Activated CD4-positive, CD25-positive, alpha-beta regulatory T cell treated with anti-CD3 and anti-CD28 coated beads, Interleukin-2, amount 50 U/mL, for 24 hours (primary cell): ENCODE results near the gene DAB2IP.
A peak's percentile ranks its signal among the peaks of the same experiment; 100 is the strongest.
"Not testable (repeated sequence)": the region's sequence is repeated elsewhere in the genome, so short reads cannot be mapped to it uniquely, and the experiment has no call there.

Experiments
- ATAC-seq, 2 donors: fragments of 150-1000 bp; cut with Tn5 transposase; one replicate each; pipeline ENCODE4 v1.10.0; 2021; ENCODE audit warnings: mild to moderate bottlenecking in 1 of 2, moderate library complexity in 1 of 2

Gene DAB2IP

DNA sequence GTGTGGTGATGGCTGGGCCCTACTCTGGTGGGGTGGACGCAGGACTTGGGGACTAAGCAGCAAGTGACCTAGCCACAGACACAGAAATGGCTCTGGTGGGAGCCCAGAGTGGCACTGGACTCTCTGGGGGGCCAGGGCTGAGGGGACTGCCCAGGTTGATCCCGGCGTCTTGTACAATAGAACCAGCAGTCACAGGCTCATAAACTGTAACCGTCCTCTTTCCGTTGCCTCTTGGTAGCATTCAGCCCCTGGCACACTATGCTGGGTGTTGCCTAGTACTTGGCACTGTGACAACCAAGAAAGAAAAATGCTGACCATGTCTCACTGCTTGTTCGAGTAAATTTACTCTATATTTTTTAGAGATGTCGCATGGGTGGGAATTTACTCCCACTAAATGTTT lies 80.5 kb downstream of the DAB2IP start:
- ATAC-seq = no peak

DNA sequence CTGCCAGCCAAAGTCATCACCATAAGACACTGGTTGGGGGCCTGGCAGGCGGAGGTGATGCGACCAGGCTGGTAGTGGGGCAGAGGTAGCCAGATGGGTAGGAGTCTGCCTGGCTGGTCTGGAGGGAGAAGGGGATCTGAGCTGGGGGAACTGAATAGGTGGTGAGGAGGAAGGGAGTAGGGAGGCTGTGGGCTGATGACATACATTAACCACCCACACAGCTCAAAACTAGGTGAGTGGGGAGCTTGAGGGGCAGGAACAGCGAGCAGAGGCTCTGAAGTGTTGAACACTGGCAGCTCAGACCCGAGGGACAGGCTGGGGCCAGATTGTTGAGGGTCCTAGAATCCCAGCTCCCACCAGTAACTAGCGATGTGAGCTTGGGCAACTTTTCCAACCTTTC lies 81.0 kb downstream of the DAB2IP start:
- ATAC-seq = no peak

DNA sequence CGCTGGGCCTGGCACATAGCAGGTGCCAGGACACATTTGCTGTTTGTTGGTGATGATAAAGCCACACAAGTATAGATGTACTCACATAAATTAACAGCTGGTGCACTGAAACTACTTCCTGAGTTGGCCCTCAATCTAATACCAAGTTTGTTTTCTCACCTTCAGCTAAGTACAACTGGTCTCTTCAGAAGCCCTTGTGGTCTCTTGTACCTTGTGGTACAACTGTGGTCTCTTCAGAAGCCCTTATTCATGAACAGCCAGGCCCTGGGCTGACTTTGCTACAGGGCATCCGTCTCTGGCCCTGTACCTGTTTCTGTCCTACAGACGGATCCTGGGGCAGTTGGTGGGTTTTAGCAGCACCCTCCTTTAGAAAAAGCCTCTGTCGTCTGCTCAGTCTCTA lies 81.5 kb downstream of the DAB2IP start:
- ATAC-seq = no peak

GRCh38 chr9:121734465-121734864 lies 83.0 kb downstream of the DAB2IP start:
- ATAC-seq = no peak

GRCh38 chr9:121735065-121735792 lies 83.8 kb downstream of the DAB2IP start:
- ATAC-seq = peak in 1 of 2 donors; percentile 33

- no peak for ATAC-seq
Measured at GRCh38 chr9:121735793-121736770, 84.6 kb downstream of the DAB2IP start.

- ATAC-seq = no peak
Measured at GRCh38 chr9:121736934-121737462, 85.6 kb downstream of the DAB2IP start.

- ATAC-seq = no peak
Measured at GRCh38 chr9:121737481-121737931, 86.1 kb downstream of the DAB2IP start.

DNA sequence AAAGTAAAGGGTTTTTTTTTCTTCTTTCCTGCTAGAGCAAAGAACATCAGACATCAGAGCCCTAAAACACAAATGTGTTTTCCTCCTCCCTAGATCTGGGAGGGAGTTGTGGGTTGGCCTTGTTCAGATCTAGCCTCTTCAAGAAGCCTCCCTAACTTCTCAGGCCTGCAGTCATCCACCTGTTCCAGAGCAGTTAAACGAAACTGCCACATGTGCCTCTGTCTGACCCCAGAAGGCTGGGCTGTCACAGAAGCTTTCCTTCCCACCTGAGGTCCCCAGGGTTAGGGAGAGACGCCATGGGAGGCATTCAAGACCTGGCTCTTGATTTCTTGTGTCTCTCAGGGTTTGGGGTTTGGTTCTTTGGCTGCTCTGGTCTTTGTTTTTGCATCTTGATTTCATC lies 87.0 kb downstream of the DAB2IP start:
- no peak for ATAC-seq

GRCh38 chr9:121738968-121739367 lies 87.5 kb downstream of the DAB2IP start:
- no peak for ATAC-seq

DNA sequence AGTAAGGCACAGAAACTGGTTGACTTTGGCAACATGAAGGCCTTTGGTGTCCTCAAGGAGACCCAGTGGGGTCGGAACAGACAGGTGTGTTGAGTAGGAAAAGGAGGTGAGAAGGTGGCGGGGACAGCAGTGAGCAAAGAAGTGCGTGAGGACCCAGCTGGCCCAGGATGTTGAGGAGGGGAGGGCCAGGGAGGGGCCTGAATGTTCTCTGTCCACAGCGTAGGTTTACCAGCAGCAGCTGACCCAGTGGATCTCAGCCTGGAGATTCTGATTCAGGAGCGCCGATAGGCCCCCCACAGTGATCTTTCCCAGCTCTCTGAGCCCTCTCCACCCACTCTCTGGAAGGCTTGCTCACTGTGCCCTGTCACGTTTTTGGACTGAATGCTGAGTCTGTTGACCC lies 88.5 kb downstream of the DAB2IP start:
- no peak for ATAC-seq

DNA sequence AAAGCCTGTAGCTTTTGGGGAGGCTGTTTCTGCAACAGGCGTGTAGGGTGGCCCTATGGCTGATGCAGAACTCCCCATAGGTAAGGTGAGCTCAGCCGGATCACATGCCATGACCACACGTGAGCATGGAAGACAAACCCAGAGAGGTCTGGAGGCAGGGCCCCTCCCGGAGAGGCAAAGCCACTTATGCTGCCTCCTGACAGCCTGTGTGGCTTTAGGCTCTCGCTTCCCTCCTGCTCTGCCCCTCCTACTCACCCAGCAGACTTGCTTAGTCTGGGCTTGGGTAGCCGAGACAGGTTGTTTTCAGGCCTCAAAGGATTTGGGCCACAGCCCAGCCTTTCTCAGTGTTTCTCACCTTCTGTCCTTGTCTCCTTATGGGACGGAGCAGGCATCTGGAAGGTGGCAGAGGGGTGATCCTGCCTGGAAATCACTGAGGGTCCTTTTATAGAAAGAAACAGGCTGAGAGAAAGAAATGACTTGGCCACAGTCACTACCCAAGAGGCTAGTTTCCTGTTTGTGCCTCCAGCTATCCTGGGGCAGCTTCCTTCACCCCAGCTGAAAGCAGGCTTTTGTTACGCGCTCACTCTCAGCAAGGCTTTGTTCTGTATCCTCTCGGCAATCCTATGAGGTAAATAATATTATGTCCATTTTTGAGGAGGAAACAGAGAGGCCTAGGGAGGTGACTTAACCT lies 89.9 kb downstream of the DAB2IP start:
- ATAC-seq = no peak

DNA sequence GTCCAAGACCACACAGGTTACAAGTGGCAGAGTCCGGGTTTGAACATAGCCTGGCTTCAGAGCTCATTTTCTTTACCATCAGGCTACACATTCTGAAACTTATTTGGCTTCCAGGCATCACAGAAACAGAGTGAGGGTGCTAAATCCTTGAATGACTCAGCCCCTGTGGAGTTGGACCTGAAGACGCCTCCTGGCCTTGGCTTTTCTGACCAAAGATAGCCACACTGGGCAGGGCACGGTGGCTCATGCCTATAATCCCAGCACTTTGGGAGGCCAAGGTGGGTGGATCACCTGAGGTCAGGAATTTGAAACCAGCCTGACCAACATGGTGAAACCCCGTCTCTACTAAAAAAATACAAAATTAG lies 90.5 kb downstream of the DAB2IP start:
- not testable (repeated sequence) for ATAC-seq

DNA sequence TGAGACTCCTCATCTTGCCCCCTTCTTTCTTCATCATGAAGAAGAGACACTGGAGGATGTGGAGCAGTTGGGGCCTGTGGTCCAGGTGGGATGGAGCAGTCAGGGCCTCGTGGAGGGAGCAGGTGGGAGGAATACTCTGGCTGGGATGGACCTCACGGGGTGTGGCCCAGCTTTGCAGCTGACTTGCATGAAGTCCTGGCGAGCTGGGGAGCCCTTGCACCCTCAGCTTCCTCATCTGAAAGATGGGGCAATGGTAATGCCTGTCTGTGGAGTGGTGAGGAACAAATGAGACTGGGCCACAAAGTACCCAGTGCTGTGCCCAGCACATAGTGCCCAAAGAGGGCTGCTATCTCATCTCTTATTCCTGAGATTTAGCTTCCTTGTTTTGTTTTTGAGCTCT lies 91.5 kb downstream of the DAB2IP start:
- ATAC-seq = no peak

DNA sequence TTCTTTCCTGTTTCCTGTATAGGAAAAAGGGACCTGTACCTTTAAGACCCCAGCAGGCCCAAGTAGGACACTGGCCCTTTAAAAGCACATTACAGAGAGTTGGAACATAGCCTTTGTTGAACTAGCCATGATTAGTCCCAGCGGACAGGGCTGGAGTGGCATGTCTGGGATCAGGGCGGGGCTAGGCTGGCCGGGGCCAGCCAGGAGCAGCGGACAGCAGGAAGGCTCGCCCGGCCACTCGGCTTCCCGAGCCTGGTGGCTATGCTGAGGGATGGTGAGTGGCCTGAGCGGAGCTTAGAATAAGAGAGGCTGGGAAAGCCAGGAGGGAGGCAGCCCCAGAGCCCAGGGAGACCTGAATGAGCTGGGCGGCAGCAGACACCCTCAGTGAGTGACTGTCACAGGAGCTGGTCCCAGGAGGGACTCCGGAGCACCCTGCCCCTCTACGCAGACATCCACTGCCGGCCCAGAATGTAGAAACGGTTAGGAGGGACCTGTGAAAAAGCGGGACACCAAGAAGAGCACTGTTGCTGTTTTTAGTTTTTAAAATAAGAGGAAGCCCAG lies 92.1 kb downstream of the DAB2IP start:
- no peak for ATAC-seq

DNA sequence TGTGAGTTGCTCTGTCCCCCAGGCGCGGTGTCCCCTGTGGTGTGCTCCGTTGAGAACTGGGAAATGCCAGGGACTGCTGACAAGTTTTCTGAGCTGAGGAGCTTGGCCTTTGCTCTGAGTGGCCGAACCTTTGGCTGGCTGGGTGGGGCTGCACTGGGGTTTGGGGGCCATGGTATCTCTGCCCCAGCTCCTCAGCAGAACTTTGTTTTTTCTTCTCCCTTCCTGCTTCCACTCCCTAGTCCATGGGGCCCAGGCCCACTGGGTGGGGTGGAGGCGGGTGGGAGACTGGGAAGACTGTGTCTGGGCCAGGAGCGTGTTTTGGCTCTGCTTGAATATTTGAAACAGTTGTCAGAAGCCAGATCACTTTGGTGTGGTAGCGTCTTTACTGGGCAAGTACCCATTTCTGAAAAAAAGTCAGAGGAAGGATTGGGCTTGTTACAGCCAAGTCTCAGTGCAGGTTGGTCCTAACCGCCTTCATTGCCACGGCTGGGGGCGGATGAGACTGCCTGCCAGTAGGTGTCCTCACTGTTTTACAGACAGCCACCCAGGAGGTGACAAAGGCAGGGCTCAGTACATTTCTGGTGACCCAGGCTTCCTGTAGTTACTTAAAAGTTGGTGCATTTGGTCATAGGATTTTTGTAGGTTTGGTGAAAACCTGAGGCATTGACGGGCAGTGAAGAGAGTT lies 92.7 kb downstream of the DAB2IP start:
- no peak for ATAC-seq

GRCh38 chr9:121744687-121745395 lies 93.4 kb downstream of the DAB2IP start:
- ATAC-seq = no peak

DNA sequence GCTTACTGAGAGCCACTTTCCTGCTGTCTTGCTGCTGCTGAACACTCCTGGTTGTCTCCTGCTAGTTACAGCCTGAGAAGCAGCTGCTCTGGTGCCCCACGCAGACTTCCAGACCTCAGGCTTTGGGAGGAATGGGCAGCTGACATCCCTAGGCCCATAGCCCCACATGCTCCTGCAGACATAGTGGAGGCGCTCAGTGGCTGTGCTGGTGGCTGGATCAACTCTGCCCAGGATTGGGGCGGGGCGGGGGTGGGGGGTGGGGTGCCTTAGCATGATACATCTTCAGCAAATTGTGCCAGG lies 93.9 kb downstream of the DAB2IP start:
- ATAC-seq = no peak

GRCh38 chr9:121746411-121746810 lies 95.0 kb downstream of the DAB2IP start:
- ATAC-seq = no peak

GRCh38 chr9:121746866-121747265 lies 95.4 kb downstream of the DAB2IP start:
- no peak for ATAC-seq

DNA sequence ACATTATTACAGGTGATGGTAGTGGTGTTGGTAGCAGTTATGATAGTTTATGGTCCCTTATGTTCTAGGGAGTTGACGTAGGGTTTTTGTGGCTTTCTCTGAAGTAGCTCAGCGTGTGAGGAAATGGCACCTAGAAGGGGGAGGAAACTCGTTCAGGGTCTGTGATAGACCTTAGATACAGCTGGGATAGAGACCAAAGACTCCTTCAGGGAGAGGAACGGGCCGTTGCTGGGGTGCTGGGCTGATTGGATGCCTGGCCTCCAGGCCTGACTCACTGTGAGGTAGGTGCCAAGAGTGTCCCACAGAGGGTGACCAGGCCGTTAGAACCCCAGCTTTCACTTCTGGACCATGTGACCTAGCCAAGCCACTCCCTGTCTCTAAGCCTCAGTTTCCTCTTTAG lies 96.6 kb downstream of the DAB2IP start:
- ATAC-seq = peak in 1 of 2 donors; percentile 22
